GM23338 (cell line): ENCODE data around the gene NAA10. TPM values are rescaled to one million over a fixed set of nuclear protein-coding genes. Genes with fewer than 3 reads are reported as not detected.

Source experiments
- ATAC-seq: fragments of 200-7000 bp; cut with Tn5 transposase; 3 replicates; pipeline ENCODE4 v1.9.1; 2020
- DNase-seq: peaks from one replicate; pipeline ENCODE4 v3.0.0-alpha.2; 2015; ENCODE audit warnings: low spot score
- H2AFZ ChIP-seq: fragments of 200-600 bp; sonication (generic); 2 replicates; pipeline ENCODE4 v1.8.0; 2016; ENCODE audit warnings: antibody characterized with exemption, mild to moderate bottlenecking, moderate library complexity
- H3F3A ChIP-seq: fragments of 200-600 bp; sonication (generic); replicated peaks from 2 replicates; pipeline ENCODE4 v1.8.0; 2017; ENCODE audit warnings: antibody characterized with exemption, mixed run types, low read depth
- H3K27ac ChIP-seq: fragments of 200-600 bp; sonication (generic); 2 replicates; pipeline ENCODE4 v1.6.1; 2016; ENCODE audit warnings: low read depth
- H3K27me3 ChIP-seq: fragments of 200-600 bp; sonication (generic); 2 replicates; pipeline ENCODE4 v1.8.0; 2016; ENCODE audit warnings: mild to moderate bottlenecking, mixed run types, moderate library complexity; ENCODE audit not compliant: insufficient read depth
- H3K36me3 ChIP-seq: fragments of 200-600 bp; sonication (generic); 2 replicates; pipeline ENCODE4 v1.8.0; 2016; ENCODE audit warnings: mild to moderate bottlenecking; ENCODE audit not compliant: insufficient read depth
- H3K4me1 ChIP-seq: fragments of 200-600 bp; sonication (generic); 2 replicates; pipeline ENCODE4 v1.8.0; 2016; ENCODE audit warnings: mild to moderate bottlenecking, moderate library complexity; ENCODE audit not compliant: insufficient read depth
- H3K4me2 ChIP-seq: fragments of 200-600 bp; sonication (generic); 2 replicates; pipeline ENCODE4 v1.7.1; 2017; ENCODE audit warnings: mixed run types
- H3K4me3 ChIP-seq: fragments of 200-600 bp; sonication (generic); 2 replicates; pipeline ENCODE4 v1.6.1; 2016; ENCODE audit warnings: mixed run types
- H3K79me2 ChIP-seq: fragments of 200-600 bp; sonication (generic); replicated peaks from 2 replicates; pipeline ENCODE4 v1.8.0; 2017; ENCODE audit warnings: mild to moderate bottlenecking; ENCODE audit not compliant: insufficient read depth
- H3K9me2 ChIP-seq: fragments of 200-600 bp; sonication (generic); 2 replicates; pipeline ENCODE4 v1.8.0; 2017; ENCODE audit not compliant: insufficient read depth
- H4K20me1 ChIP-seq: fragments of 200-600 bp; sonication (generic); replicated peaks from 2 replicates; pipeline ENCODE4 v1.8.0; 2017; ENCODE audit warnings: mild to moderate bottlenecking; ENCODE audit not compliant: insufficient read depth
- H3K27ac Mint-ChIP-seq: 2 replicates; pipeline ENCODE4 v1.8.0; 2020; ENCODE audit warnings: inconsistent platforms, mild to moderate bottlenecking, moderate library complexity, mixed read lengths
- H3K27me3 Mint-ChIP-seq: 3 replicates; pipeline ENCODE4 v1.8.0; 2022; ENCODE audit warnings: low read depth, mild to moderate bottlenecking, moderate library complexity, mixed read lengths, inconsistent platforms; ENCODE audit not compliant: insufficient read depth, poor library complexity
- H3K36me3 Mint-ChIP-seq: 3 replicates; pipeline ENCODE4 v1.8.0; 2021; ENCODE audit warnings: low read depth, mild to moderate bottlenecking, inconsistent platforms, moderate library complexity, mixed read lengths
- H3K4me1 Mint-ChIP-seq: 3 replicates; pipeline ENCODE4 v1.8.0; 2020; ENCODE audit warnings: mild to moderate bottlenecking, inconsistent platforms, mixed read lengths
- H3K4me3 Mint-ChIP-seq: 3 replicates; pipeline ENCODE4 v1.8.0; 2021; ENCODE audit warnings: moderate library complexity, mild to moderate bottlenecking, inconsistent platforms, mixed read lengths
- H3K9me3 Mint-ChIP-seq: 3 replicates; pipeline ENCODE4 v1.8.0; 2020; ENCODE audit warnings: moderate library complexity, mild to moderate bottlenecking, inconsistent platforms, mixed read lengths
- CREB1 ChIP-seq: fragments of 250-450 bp; sonication (Bioruptor Pico); IDR thresholded peaks from 2 replicates; pipeline ENCODE4 v1.5.0; 2020; ENCODE audit warnings: low read depth, mild to moderate bottlenecking, moderate library complexity
- ETS1 ChIP-seq: IDR thresholded peaks from 2 replicates; pipeline ENCODE4 v1.6.1; 2016; ENCODE audit warnings: antibody characterized with exemption
- EZH2 ChIP-seq: fragments of 200-600 bp; sonication (generic); IDR thresholded peaks from one replicate; pipeline ENCODE4 v1.8.0; 2017; ENCODE audit warnings: antibody characterized with exemption, mild to moderate bottlenecking, low read depth; ENCODE audit not compliant: unreplicated experiment
- EZH2phosphoT487 ChIP-seq: fragments of 200-600 bp; sonication (generic); IDR thresholded peaks from one replicate; pipeline ENCODE4 v1.8.1; 2018; ENCODE audit warnings: antibody characterized with exemption; ENCODE audit not compliant: unreplicated experiment
- JUNB ChIP-seq: IDR thresholded peaks from one replicate; pipeline ENCODE4 v1.6.1; 2016; ENCODE audit warnings: antibody characterized with exemption; ENCODE audit not compliant: unreplicated experiment
- NANOG ChIP-seq: IDR thresholded peaks from 2 replicates; pipeline ENCODE4 v1.6.1; 2016; ENCODE audit warnings: antibody characterized with exemption, borderline replicate concordance
- POLR2AphosphoS5 ChIP-seq: IDR thresholded peaks from 2 replicates; pipeline ENCODE4 v1.6.1; 2016; ENCODE audit warnings: antibody characterized with exemption, low read depth
- REST ChIP-seq: IDR thresholded peaks from one replicate; pipeline ENCODE4 v1.6.1; 2018; ENCODE audit warnings: antibody characterized with exemption; ENCODE audit not compliant: unreplicated experiment
- STAT1 ChIP-seq: IDR thresholded peaks from one replicate; pipeline ENCODE4 v1.6.1; 2016; ENCODE audit warnings: antibody characterized with exemption; ENCODE audit not compliant: unreplicated experiment
- ZNF114 ChIP-seq: fragments of 250-450 bp; sonication (Bioruptor Pico); IDR thresholded peaks from 2 replicates; pipeline ENCODE4 v1.5.0; 2020; ENCODE audit warnings: mild to moderate bottlenecking, moderate library complexity
- ZNF331 ChIP-seq: fragments of 250-450 bp; sonication (Bioruptor Pico); IDR thresholded peaks from 2 replicates; pipeline ENCODE4 v1.5.0; 2020; ENCODE audit warnings: low read depth, mild to moderate bottlenecking, moderate library complexity
- polyA plus RNA-seq: library from polyadenylated mRNA; unstranded; fragments of >200 nt; fragmentation: Nextera tagmentation; extraction: Ambion mirVana; gene quantifications from 2 replicates; pipeline ENCODE4 v1.2.1, GENCODE V29; 2016
- total RNA-seq: library from RNA; depleted of rRNA; stranded (reverse); fragments of >200 nt; shearing (Covaris generic); gene quantifications from 2 replicates; pipeline ENCODE4 v1.2.3, GENCODE V29; 2014
- TF ChIP-seq, protein P1 (sequence below): fragments of 250-450 bp; sonication (Bioruptor Pico); IDR thresholded peaks from 2 replicates; pipeline ENCODE4 v1.5.0; 2020; ENCODE audit warnings: mild to moderate bottlenecking, moderate library complexity
- TF ChIP-seq, protein P2 (sequence below), 2 experiments: fragments of 200-600 bp in 1 of 2; sonication (generic) in 1 of 2; conservative IDR thresholded peaks; 2 replicates each; pipeline versions ENCODE4 v1.5.1 to v1.6.1; 2016 to 2017; ENCODE audit warnings: antibody characterized with exemption in 2 of 2, low read depth in 2 of 2, mild to moderate bottlenecking in 2 of 2, moderate library complexity in 1 of 2

NAA10 gene
- total and polyA plus RNA-seq, 2 experiments from 2014 or later, result 136 to 145 TPM

DNA sequence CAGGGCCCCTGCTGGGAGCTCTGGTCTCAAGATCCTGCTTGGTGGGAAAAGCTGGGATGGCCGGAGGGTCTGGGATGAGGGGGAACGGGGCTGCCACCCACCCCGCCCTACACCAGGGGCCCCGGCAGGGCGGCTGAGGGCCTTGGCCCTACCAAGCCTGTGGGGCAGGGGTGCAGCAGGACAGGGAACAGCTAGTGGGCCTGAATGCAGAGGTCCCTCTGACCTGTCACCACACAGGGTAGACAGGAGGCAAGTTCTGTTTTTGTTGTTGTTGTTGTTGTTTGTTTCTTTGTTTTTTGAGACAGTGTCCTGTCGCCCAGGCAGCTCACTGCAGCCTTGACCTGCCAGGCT is 9.9 kb upstream of the NAA10 start:
- Mint-ChIP-seq H3K4me3 (no peak overlapping the region), H3K36me3 (peaks cover 15% of the 10 kb centered on the region), H3K9me3 (no peaks in the 10 kb centered on the region), H3K27me3 (peaks cover 5% of the 10 kb centered on the region), H3K4me1 (peaks cover 30% of the 10 kb centered on the region), H3K27ac (no peak overlapping the region)
- DNase-seq (no peak), ATAC-seq (peak; percentile 1)
- Histone ChIP-seq H3K27me3 (no peaks in the 10 kb centered on the region), H3K4me2 (no peak overlapping the region), H3F3A (no peaks in the 10 kb centered on the region), H3K79me2 (no peaks in the 10 kb centered on the region), H3K36me3 (no peaks in the 10 kb centered on the region), H2AFZ (no peak overlapping the region), H3K4me3 (0 out of 2 replicates have a peak overlapping the region, but pooled peaks have one; percentile 41), H3K9me2 (no peaks in the 10 kb centered on the region), H3K4me1 (peaks cover 4% of the 10 kb centered on the region; the same call in 1 of the 2 replicates), H3K27ac (no peak overlapping the region), H4K20me1 (no peaks in the 10 kb centered on the region)
- TF ChIP-seq EZH2 (no peak), POLR2AphosphoS5 (no peak), JUNB (no peak), STAT1 (no peak), ZNF114 (CRISPR knock-in tag) (no peak), ETS1 (no peak), NANOG (no peak), ZNF331 (CRISPR knock-in tag) (no peak), CREB1 (no peak), EZH2phosphoT487 (no peak), REST (no peak)
- TF ChIP-seq, protein P1, sequence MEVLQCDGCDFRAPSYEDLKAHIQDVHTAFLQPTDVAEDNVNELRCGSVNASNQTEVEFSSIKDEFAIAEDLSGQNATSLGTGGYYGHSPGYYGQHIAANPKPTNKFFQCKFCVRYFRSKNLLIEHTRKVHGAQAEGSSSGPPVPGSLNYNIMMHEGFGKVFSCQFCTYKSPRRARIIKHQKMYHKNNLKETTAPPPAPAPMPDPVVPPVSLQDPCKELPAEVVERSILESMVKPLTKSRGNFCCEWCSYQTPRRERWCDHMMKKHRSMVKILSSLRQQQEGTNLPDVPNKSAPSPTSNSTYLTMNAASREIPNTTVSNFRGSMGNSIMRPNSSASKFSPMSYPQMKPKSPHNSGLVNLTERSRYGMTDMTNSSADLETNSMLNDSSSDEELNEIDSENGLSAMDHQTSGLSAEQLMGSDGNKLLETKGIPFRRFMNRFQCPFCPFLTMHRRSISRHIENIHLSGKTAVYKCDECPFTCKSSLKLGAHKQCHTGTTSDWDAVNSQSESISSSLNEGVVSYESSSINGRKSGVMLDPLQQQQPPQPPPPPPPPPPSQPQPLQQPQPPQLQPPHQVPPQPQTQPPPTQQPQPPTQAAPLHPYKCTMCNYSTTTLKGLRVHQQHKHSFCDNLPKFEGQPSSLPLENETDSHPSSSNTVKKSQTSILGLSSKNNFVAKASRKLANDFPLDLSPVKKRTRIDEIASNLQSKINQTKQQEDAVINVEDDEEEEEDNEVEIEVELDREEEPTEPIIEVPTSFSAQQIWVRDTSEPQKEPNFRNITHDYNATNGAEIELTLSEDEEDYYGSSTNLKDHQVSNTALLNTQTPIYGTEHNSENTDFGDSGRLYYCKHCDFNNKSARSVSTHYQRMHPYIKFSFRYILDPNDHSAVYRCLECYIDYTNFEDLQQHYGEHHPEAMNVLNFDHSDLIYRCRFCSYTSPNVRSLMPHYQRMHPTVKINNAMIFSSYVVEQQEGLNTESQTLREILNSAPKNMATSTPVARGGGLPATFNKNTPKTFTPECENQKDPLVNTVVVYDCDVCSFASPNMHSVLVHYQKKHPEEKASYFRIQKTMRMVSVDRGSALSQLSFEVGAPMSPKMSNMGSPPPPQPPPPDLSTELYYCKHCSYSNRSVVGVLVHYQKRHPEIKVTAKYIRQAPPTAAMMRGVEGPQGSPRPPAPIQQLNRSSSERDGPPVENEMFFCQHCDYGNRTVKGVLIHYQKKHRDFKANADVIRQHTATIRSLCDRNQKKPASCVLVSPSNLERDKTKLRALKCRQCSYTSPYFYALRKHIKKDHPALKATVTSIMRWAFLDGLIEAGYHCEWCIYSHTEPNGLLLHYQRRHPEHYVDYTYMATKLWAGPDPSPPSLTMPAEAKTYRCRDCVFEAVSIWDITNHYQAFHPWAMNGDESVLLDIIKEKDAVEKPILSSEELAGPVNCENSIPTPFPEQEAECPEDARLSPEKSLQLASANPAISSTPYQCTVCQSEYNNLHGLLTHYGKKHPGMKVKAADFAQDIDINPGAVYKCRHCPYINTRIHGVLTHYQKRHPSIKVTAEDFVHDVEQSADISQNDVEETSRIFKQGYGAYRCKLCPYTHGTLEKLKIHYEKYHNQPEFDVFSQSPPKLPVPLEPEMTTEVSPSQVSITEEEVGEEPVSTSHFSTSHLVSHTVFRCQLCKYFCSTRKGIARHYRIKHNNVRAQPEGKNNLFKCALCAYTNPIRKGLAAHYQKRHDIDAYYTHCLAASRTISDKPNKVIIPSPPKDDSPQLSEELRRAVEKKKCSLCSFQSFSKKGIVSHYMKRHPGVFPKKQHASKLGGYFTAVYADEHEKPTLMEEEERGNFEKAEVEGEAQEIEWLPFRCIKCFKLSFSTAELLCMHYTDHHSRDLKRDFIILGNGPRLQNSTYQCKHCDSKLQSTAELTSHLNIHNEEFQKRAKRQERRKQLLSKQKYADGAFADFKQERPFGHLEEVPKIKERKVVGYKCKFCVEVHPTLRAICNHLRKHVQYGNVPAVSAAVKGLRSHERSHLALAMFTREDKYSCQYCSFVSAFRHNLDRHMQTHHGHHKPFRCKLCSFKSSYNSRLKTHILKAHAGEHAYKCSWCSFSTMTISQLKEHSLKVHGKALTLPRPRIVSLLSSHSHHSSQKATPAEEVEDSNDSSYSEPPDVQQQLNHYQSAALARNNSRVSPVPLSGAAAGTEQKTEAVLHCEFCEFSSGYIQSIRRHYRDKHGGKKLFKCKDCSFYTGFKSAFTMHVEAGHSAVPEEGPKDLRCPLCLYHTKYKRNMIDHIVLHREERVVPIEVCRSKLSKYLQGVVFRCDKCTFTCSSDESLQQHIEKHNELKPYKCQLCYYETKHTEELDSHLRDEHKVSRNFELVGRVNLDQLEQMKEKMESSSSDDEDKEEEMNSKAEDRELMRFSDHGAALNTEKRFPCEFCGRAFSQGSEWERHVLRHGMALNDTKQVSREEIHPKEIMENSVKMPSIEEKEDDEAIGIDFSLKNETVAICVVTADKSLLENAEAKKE (CRISPR knock-in tag), result no peak
- TF ChIP-seq, protein P2, sequence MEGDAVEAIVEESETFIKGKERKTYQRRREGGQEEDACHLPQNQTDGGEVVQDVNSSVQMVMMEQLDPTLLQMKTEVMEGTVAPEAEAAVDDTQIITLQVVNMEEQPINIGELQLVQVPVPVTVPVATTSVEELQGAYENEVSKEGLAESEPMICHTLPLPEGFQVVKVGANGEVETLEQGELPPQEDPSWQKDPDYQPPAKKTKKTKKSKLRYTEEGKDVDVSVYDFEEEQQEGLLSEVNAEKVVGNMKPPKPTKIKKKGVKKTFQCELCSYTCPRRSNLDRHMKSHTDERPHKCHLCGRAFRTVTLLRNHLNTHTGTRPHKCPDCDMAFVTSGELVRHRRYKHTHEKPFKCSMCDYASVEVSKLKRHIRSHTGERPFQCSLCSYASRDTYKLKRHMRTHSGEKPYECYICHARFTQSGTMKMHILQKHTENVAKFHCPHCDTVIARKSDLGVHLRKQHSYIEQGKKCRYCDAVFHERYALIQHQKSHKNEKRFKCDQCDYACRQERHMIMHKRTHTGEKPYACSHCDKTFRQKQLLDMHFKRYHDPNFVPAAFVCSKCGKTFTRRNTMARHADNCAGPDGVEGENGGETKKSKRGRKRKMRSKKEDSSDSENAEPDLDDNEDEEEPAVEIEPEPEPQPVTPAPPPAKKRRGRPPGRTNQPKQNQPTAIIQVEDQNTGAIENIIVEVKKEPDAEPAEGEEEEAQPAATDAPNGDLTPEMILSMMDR (conservative IDR thresholded peaks at IDR 0.05; ENCODE audit: low read depth in 2 of 2), result no peak
